GM20000 (cell line): ENCODE results near the gene SSX2IP.
A peak's percentile ranks its signal among the peaks of the same experiment; 100 is the strongest.

Experiments used
- DNase-seq: peaks from one replicate; pipeline ENCODE4 v3.0.0; 2012; ENCODE audit warnings: low spot score
- TF ChIP-seq, protein P1 (sequence below): IDR thresholded peaks from 2 replicates; pipeline ENCODE4 v1.5.1; 2012; ENCODE audit warnings: mild to moderate bottlenecking, control low read depth; ENCODE audit errors: extremely low read depth, missing control alignments

SSX2IP gene

DNA sequence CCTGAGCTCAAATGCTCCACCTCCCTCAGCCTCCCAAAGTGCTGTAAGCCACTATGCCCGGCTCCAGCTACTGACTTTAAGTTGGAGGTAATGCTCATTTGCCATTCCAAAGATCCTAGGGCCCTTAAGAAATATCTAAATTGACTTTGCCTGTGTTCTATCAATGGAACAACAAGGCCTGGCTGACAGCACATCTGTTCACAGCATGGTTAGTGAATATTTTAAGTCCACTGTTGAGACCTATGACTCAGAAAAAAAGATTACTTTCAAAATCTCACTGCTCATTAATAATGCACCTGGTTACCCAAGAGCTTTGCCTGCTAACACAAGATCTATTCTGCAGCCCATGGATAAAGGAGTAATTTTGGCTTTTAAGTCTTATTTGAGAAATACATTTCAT, 3.5 kb upstream of the SSX2IP start:
- DNase-seq, result no peak
- TF ChIP-seq, protein P1, sequence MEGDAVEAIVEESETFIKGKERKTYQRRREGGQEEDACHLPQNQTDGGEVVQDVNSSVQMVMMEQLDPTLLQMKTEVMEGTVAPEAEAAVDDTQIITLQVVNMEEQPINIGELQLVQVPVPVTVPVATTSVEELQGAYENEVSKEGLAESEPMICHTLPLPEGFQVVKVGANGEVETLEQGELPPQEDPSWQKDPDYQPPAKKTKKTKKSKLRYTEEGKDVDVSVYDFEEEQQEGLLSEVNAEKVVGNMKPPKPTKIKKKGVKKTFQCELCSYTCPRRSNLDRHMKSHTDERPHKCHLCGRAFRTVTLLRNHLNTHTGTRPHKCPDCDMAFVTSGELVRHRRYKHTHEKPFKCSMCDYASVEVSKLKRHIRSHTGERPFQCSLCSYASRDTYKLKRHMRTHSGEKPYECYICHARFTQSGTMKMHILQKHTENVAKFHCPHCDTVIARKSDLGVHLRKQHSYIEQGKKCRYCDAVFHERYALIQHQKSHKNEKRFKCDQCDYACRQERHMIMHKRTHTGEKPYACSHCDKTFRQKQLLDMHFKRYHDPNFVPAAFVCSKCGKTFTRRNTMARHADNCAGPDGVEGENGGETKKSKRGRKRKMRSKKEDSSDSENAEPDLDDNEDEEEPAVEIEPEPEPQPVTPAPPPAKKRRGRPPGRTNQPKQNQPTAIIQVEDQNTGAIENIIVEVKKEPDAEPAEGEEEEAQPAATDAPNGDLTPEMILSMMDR, result no peak

DNA sequence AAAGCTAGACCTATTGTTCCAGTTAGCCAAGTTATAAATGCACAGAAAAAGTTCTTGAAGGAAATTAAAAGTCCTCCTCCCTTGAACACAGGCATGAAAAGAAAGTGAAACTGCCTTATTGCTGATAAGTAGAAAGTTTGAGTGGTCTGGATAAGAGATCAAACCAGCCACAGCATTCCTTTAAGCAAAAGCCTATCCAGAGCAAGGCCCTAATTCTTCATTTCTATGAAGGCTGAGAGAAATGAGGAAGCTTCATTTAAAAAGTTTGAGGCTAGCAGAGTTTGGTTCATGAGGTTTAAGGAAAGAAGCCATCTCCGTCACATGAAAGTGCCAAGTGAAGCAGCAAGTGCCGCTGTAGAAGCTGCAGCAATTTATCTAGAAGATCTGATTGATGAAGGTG, 2.7 kb upstream of the SSX2IP start:
- TF ChIP-seq, protein P1, result no peak
- DNase-seq, result no peak

DNA sequence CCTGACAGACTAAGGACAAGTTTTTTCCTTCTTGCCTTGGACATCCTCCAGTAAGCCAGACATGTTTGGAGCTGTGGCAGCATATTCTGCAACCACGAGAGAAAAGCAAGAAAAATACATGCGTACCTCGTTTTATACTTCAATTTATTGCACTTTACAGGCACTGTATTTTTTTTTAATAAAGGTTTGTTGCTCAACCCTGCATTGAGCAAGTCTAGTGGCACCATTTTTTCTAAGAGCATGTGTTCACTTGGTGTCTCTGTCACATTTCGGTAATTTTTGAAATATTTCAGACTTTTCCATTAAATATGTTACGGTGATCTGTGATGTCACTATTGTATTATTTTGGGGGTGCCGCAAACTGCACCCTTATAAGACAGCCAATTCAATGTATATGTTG, 2.1 kb upstream of the SSX2IP start:
- TF ChIP-seq, protein P1, result no peak
- DNase-seq, result no peak

DNA sequence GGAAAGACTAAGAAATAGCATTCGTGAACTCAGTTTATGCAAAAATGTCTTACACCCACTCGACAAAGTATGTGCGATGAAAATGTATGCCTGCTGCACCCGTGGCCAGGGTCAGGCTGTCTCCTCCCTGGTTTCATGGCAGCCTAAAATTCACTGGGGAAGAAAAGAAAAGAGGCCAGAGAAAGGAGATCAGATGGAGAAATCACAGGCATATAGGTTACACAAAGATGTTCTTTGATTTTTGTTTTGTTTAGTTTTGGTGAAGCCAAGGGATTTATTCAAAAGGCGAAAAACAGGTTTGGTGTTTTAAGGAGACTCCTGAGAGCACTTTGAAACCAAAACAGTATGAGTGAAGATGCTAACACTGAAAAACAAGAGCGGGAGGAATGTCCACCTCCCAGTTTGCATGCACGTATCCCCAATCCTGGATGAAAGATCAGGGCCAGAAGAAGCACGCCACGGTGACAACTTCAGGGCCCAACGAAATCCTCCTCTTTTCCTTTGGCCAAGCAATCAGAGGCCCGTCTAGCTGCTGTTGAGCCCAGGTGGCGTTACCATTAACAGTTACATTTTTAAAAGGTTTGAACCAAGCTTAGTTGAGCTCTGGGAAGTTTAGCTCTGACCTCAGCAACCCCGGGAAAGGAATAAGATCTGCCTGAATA, 992 bp upstream of the SSX2IP start:
- DNase-seq, result no peak
- TF ChIP-seq, protein P1, result no peak

DNA sequence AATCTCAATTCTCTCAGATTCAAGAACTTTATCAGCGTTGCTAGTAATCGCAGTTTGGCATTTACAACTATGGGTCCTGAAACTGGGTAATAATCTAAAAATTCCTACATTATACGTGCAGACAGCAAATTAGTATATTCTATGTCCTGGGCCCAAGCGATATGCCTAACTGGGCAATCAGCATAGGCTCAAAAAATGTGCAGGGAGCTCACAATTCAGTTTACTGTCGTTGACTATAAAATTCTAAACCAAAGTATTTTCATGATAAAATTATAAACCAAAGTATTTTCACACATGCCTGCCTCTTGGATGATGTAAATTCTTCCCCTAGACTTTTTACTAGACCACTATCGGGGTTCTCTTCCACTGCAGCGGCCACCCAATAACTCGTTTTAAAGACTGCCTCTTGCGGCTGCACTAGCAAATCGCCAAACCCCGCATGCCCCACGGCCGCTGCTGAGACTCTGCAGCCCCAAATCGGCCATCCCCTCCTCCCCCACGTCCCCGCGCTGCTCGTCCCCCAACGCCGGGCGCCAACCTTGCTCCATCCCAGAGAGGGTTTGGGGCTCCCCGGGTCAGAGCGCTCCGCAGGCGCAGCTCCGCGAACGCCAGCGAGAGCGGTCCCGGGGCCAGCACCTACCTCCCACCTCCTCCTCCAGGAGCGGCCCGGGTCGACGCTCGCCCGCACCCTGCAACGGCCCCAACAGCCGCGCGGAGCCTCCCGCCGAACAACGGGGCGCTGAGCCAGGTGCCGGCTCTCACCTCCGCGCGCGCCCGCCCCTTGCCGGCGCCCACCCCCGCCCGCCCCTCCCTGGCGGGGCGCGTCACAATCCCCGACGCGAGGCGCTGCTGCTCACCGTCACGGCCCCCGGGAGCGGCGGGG, 506 bp downstream of the SSX2IP start:
- TF ChIP-seq, protein P1, result no peak
- peak; percentile 53 for DNase-seq

DNA sequence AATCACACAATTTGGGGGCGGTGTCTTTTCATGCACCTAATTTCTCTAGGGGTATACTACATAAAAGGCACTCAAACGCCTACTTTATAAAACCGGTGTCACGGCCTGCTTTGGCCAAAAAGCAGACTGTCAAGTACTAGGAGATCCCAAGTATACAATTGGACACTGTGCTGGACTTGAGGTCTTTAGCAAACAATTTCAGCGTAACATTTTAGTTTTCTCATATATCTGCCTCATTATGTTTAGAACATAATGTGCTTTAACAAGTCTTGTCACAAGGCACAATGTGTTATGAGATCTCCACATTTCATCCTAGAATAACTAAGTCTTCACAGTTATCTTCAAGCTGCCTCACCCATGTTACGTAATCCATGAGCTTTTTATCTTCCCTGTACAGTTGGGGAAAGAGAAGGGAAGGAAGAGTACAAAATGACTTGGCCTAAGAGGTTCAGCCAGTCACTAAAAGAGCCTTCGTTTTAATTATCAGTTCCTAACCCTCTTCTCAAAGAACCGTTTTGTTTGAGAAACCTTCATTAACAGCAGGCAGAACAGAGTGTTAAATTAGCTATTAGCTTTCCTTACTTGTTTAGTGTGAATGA, 1.7 kb downstream of the SSX2IP start:
- DNase-seq, result no peak
- TF ChIP-seq, protein P1, result no peak
